Natural killer cell (primary cell): ENCODE results near the gene RASGEF1B. TPM values are rescaled to one million over a fixed set of nuclear protein-coding genes. Genes with fewer than 3 reads are reported as not detected.

ENCODE experiments used
- ATAC-seq, 3 donors: fragments of 150-1000 bp in 2 of 3; fragments of 200-7000 bp in 1 of 3; cut with Tn5 transposase; 1 replicate in 1 of 3; 2 replicates in 2 of 3; pipeline ENCODE4 v1.10.0; 2021; ENCODE audit warnings: mild to moderate bottlenecking in 2 of 3, moderate library complexity in 2 of 3
- DNase-seq, 2 donors: peaks; one replicate each; pipeline versions ENCODE4 v3.0.0 to v3.0.0-alpha.2; 2013 to 2021; ENCODE audit warnings: mixed read lengths in 1 of 2
- H3K27ac ChIP-seq: one replicate; pipeline ENCODE4 v1.5.1; 2013; ENCODE audit warnings: mild to moderate bottlenecking, low read length
- H3K27me3 ChIP-seq: one replicate; pipeline ENCODE4 v1.6.1; 2013; ENCODE audit warnings: low read length; ENCODE audit not compliant: control insufficient read depth, insufficient read depth
- H3K36me3 ChIP-seq: one replicate; pipeline ENCODE4 v1.6.1; 2013; ENCODE audit warnings: low read length; ENCODE audit not compliant: control insufficient read depth, insufficient read depth
- H3K4me1 ChIP-seq: one replicate; pipeline ENCODE4 v1.6.1; 2013; ENCODE audit warnings: low read length; ENCODE audit not compliant: control insufficient read depth, insufficient read depth
- H3K4me3 ChIP-seq: one replicate; pipeline ENCODE4 v1.5.1; 2013; ENCODE audit warnings: low read length
- H3K9me3 ChIP-seq: one replicate; pipeline ENCODE4 v1.6.1; 2013; ENCODE audit warnings: low read length; ENCODE audit not compliant: control insufficient read depth, insufficient read depth
- H3K27ac Mint-ChIP-seq, 2 donors: one replicate each; pipeline ENCODE4 v1.8.0; 2022; ENCODE audit warnings: mild to moderate bottlenecking in 2 of 2, mixed read lengths in 2 of 2, moderate library complexity in 1 of 2
- H3K27me3 Mint-ChIP-seq, 2 donors: one replicate each; pipeline ENCODE4 v1.8.0; 2022; ENCODE audit warnings: low read depth in 2 of 2, mixed read lengths in 2 of 2
- H3K36me3 Mint-ChIP-seq: one replicate; pipeline ENCODE4 v1.8.0; 2022; ENCODE audit warnings: mixed read lengths
- H3K4me1 Mint-ChIP-seq, 2 donors: one replicate each; pipeline ENCODE4 v1.8.0; 2022; ENCODE audit warnings: mixed read lengths in 2 of 2
- H3K4me3 Mint-ChIP-seq: one replicate; pipeline ENCODE4 v1.8.0; 2022; ENCODE audit warnings: mild to moderate bottlenecking, moderate library complexity, mixed read lengths
- H3K9me3 Mint-ChIP-seq, 2 donors: one replicate each; pipeline ENCODE4 v1.8.0; 2022; ENCODE audit warnings: mixed read lengths in 2 of 2
- WGBS: methylation state at CpG from one replicate; pipeline ENCODE4 v1.1.7; 2013; ENCODE audit warnings: missing lambda C conversion rate; ENCODE audit not compliant: insufficient coverage; 5-methylcytosine and 5-hydroxymethylcytosine counted together
- intact Hi-C: fragments of 100-400 bp; cut with micrococcal nuclease; formaldehyde crosslinking; loops from one replicate; pipeline ENCODE4 v1.14.2; 2022
- total RNA-seq, 4 donors: library from RNA; stranded (reverse); fragments of 120-200 nt in 1 of 4; gene quantifications; one replicate each; pipeline versions ENCODE4 v1.2.3 to v1.2.4, GENCODE V29; 2013 to 2022
- TF ChIP-seq, protein P1 (sequence below): fragments of 200-600 bp; IDR thresholded peaks from one replicate; pipeline ENCODE4 v1.8.0; 2022; ENCODE audit warnings: antibody characterized with exemption

The RASGEF1B gene
- total RNA-seq, 3 donors from 2014 or later (not counting 1 experiment from before 2014, with no cell fraction given) = 42.9 to 106 (median 90.8) TPM

DNA sequence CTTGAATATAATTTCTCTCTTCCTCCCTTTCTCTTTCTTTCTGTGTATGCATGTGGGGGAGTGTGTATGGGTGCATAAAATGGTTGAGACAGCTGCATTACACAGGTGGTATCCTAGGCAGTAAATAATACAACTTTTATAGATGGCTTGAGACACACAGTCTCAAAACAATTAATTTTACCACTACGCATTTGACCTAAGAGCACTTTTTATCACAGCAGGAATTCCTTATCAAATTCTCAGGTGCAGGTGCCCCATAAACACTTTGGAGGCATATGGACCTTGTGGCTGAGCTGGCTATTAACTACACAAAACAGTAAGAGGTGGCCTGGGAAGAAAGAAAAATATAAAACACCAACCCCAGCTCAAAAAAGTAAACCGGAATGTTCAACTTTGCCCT is 91.3 kb downstream of the RASGEF1B start:
- Histone ChIP-seq H3K4me1 (no peaks in the 10 kb centered on the region), H3K27ac (no peak overlapping the region), H3K36me3 (no peaks in the 10 kb centered on the region), H3K27me3 (no peaks in the 10 kb centered on the region), H3K9me3 (no peaks in the 10 kb centered on the region), H3K4me3 (no peak overlapping the region)
- intact Hi-C loops = no loop called here
- Mint-ChIP-seq H3K27me3 (peaks cover 14 to 18% of the 10 kb centered on the region in 2 donors), H3K27ac (no peak overlapping the region), H3K4me3 (no peak overlapping the region), H3K9me3 (no peaks in the 10 kb centered on the region), H3K36me3 (no peaks in the 10 kb centered on the region), H3K4me1 (no peaks in the 10 kb centered on the region)
- TF ChIP-seq, protein P1, sequence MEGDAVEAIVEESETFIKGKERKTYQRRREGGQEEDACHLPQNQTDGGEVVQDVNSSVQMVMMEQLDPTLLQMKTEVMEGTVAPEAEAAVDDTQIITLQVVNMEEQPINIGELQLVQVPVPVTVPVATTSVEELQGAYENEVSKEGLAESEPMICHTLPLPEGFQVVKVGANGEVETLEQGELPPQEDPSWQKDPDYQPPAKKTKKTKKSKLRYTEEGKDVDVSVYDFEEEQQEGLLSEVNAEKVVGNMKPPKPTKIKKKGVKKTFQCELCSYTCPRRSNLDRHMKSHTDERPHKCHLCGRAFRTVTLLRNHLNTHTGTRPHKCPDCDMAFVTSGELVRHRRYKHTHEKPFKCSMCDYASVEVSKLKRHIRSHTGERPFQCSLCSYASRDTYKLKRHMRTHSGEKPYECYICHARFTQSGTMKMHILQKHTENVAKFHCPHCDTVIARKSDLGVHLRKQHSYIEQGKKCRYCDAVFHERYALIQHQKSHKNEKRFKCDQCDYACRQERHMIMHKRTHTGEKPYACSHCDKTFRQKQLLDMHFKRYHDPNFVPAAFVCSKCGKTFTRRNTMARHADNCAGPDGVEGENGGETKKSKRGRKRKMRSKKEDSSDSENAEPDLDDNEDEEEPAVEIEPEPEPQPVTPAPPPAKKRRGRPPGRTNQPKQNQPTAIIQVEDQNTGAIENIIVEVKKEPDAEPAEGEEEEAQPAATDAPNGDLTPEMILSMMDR = no peak
- no peak for DNase-seq
- WGBS = 93% methylated on average over 1 of the region's 2 CpGs
- ATAC-seq = no peak

DNA sequence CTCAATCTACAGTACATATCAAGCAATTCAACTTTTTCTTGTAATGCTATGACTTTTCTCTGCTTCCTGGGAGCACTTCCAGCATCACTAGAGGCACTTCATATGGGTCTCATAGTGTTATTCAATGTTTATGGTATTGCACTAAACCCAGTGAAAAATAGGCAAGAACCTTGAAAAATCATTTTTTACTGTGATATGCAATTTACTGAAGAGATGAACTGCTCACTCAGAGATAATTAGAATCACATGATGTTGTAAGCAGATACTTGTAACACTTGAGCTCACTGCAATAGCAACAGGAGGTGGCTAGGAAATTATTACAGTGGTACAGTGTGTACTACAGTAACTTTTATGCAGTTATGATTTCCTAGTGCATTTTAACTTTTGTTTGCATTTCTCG is 93.3 kb downstream of the RASGEF1B start:
- no peaks in the 10 kb centered on the region for H3K9me3 ChIP-seq
- Mint-ChIP-seq H3K9me3 (no peaks in the 10 kb centered on the region), H3K4me1 (no peaks in the 10 kb centered on the region), H3K27ac (no peak overlapping the region), H3K27me3 (peaks cover 8 to 14% of the 10 kb centered on the region in 2 donors), H3K36me3 (no peaks in the 10 kb centered on the region), H3K4me3 (no peak overlapping the region)
- WGBS = no CpG with 5 or more reads among the region's 1 CpG
- H3K4me1 ChIP-seq = no peaks in the 10 kb centered on the region
- TF ChIP-seq, protein P1 = no peak
- no peaks in the 10 kb centered on the region for H3K36me3 ChIP-seq
- no peak overlapping the region for H3K27ac ChIP-seq
- no peak for ATAC-seq
- no peak overlapping the region for H3K4me3 ChIP-seq
- DNase-seq = no peak
- H3K27me3 ChIP-seq = no peaks in the 10 kb centered on the region
- intact Hi-C loops = no loop called here

DNA sequence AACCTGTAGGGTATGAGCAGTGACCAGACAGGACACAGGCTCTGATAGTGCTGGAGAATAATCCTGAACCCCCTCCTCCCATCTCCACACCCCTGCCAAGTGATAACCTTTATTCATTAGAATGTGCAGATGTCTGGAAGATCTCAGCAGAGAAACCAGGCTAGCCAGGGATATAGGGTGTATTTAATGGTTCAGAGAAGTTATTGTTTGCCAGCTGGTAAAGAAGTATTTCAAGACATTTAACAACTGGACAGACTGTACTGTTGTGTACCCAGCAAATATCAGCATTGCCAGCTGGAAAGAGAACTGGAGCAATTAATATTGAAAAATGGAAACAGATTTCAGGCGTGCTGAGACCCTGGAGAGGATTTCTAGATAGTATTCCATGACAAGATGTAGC is 94.5 kb downstream of the RASGEF1B start:
- DNase-seq (no peak), ATAC-seq (no peak)
- no peak overlapping the region for H3K4me3 Mint-ChIP-seq
- Histone ChIP-seq H3K27me3 (no peaks in the 10 kb centered on the region), H3K27ac (no peak overlapping the region), H3K4me3 (no peak overlapping the region), H3K36me3 (no peaks in the 10 kb centered on the region), H3K4me1 (no peaks in the 10 kb centered on the region), H3K9me3 (no peaks in the 10 kb centered on the region)
- peaks cover 8 to 19% of the 10 kb centered on the region in 2 donors for H3K27me3 Mint-ChIP-seq
- no peaks in the 10 kb centered on the region for H3K36me3 Mint-ChIP-seq
- intact Hi-C loops = no loop called here
- no peaks in the 10 kb centered on the region for H3K4me1 Mint-ChIP-seq
- H3K9me3 Mint-ChIP-seq = no peaks in the 10 kb centered on the region
- TF ChIP-seq, protein P1 = no peak
- WGBS = 92% methylated on average over 1 of the region's 1 CpG
- H3K27ac Mint-ChIP-seq = no peak overlapping the region

DNA sequence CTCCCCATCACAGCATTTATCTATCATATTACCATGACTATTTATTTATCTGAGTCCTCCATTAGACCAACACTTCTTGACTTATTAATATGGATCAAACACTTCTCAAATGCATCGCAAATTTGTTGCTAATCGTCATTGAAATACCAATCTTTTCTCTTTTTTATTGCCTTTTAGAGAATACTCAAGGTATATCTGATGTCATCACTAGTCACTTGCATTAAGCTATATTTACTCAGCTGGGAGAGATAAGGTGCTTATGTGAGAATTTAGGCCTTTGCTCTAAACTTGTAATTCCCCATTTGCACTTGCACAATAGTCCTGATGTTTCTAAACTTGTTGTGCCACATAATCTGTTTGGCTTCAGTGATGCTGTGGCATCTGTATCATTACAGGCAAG is 95.0 kb downstream of the RASGEF1B start:
- Mint-ChIP-seq H3K27ac (no peak overlapping the region), H3K9me3 (no peaks in the 10 kb centered on the region), H3K36me3 (no peaks in the 10 kb centered on the region), H3K4me3 (no peak overlapping the region), H3K4me1 (no peaks in the 10 kb centered on the region), H3K27me3 (peaks cover 8 to 20% of the 10 kb centered on the region in 2 donors)
- no peaks in the 10 kb centered on the region for H3K9me3 ChIP-seq
- WGBS = 100% methylated on average over 1 of the region's 2 CpGs
- H3K4me1 ChIP-seq = no peaks in the 10 kb centered on the region
- no peak overlapping the region for H3K27ac ChIP-seq
- ATAC-seq (no peak), DNase-seq (no peak)
- H3K36me3 ChIP-seq = no peaks in the 10 kb centered on the region
- H3K27me3 ChIP-seq = no peaks in the 10 kb centered on the region
- TF ChIP-seq, protein P1 = no peak
- intact Hi-C loops = no loop called here
- no peak overlapping the region for H3K4me3 ChIP-seq
